Stomach smooth muscle (tissue), 2 donors: ENCODE data around the gene CLHC1.
"Not testable (repeated sequence)": the region's sequence is repeated elsewhere in the genome, so short reads cannot be mapped to it uniquely, and the experiment has no call there.

Experiments
- H3K27ac ChIP-seq: one replicate; pipeline ENCODE4 v1.7.0; 2013; ENCODE audit warnings: mild to moderate bottlenecking, low read length, inconsistent platforms
- H3K27me3 ChIP-seq, 2 donors: one replicate each; pipeline ENCODE4 v1.7.0; 2013; ENCODE audit warnings: low read length in 2 of 2; ENCODE audit not compliant: insufficient read depth in 2 of 2, control insufficient read depth in 1 of 2
- H3K36me3 ChIP-seq, 2 donors: one replicate each; pipeline ENCODE4 v1.7.0; 2013; ENCODE audit warnings: low read length in 2 of 2; ENCODE audit not compliant: control insufficient read depth in 2 of 2, insufficient read depth in 2 of 2
- H3K4me1 ChIP-seq: one replicate; pipeline ENCODE4 v1.7.0; 2013; ENCODE audit warnings: low read length; ENCODE audit not compliant: control insufficient read depth, insufficient read depth
- H3K4me3 ChIP-seq, 2 donors: one replicate each; pipeline ENCODE4 v1.7.0; 2013; ENCODE audit warnings: low read length in 2 of 2
- H3K9ac ChIP-seq, 2 donors: one replicate each; pipeline ENCODE4 v1.7.0; 2013; ENCODE audit warnings: low read length in 2 of 2, mild to moderate bottlenecking in 1 of 2
- H3K9me3 ChIP-seq, 2 donors: one replicate each; pipeline ENCODE4 v1.7.0; 2013; ENCODE audit warnings: low read length in 2 of 2; ENCODE audit not compliant: control insufficient read depth in 2 of 2
- donor health status: healthy.
- donor health status: Pancreatic carcinoma.

Gene CLHC1

DNA sequence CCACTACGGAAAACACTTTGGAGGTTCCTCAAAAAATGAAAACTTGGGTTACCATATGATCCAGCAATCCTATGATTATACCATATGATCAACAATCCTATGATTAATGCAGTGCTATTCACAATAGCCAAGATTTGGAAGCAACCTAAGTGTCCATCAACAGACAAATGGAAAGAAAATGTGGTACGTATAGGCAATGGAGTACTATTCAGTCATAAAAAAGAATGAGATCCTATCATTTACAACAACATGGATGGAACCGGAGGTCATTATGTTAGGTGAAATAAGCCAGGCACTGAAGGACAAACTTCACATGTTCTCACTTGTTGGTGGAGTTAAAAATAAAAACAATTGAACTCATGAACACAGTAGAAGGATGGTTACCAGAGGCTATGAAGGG is 27.6 kb downstream of the CLHC1 start:
- Histone ChIP-seq H3K9ac (no peak overlapping the region), H3K4me1 (no peaks in the 10 kb centered on the region), H3K36me3 (no peaks in the 10 kb centered on the region), H3K27me3 (no peaks in the 10 kb centered on the region), H3K9me3 (no peaks in the 10 kb centered on the region), H3K4me3 (no peak overlapping the region), H3K27ac (no peak overlapping the region)

DNA sequence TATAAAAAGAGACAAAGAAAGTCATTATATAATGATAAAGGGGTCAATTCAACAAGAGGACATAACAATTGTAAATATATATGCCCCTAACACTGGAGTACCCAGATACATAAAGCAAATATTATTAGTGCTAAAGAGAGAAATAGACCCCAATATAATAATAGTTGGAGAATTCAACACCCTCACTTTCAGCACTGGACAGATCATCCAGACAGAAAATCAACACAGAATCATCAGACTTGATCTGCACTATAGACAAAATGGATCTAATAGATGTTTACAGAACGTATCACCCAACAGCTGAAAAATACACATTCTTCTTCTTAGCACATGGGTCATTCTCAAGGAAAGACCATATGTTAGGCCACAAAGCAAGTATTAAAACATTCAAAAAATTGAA is 31.7 kb downstream of the CLHC1 start:
- Histone ChIP-seq H3K4me1 (no peaks in the 10 kb centered on the region), H3K9me3 (no peaks in the 10 kb centered on the region), H3K36me3 (peaks cover 7 to 10% of the 10 kb centered on the region in 2 donors), H3K27me3 (no peaks in the 10 kb centered on the region), H3K4me3 (no peak overlapping the region), H3K9ac (no peak overlapping the region), H3K27ac (no peak overlapping the region)

- no peak overlapping the region for H3K9ac ChIP-seq
- H3K27ac ChIP-seq = no peak overlapping the region
- H3K4me1 ChIP-seq = no peaks in the 10 kb centered on the region
- no peak overlapping the region for H3K4me3 ChIP-seq
- peaks cover 7 to 10% of the 10 kb centered on the region in 2 donors for H3K36me3 ChIP-seq
- H3K9me3 ChIP-seq = no peaks in the 10 kb centered on the region
- H3K27me3 ChIP-seq = no peaks in the 10 kb centered on the region
These were observed 35.6 kb downstream of the CLHC1 start for GRCh38 chr2:55196526-55196925.

DNA sequence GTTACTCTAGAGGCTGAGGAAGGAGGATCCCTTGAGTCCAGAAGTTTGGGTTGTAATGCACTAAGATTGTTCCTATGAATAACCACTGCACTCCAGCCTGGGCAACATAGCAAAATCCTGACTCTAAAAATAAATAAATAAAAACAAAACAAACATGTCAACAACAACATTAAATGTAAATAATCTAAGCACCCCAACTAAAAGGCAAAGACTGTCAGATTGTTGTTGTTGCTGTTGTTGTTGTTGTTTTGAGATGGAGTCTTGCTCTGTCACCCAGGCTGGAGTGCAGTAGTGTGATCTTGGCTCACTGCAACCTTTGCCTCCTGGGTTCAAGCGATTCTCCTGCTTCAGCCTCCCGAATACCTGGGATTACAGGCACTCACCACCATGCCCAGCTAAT is 40.2 kb downstream of the CLHC1 start:
- H3K4me3 ChIP-seq, H3K36me3 ChIP-seq, H3K9ac ChIP-seq, H3K27ac ChIP-seq, H3K4me1 ChIP-seq, H3K9me3 ChIP-seq, H3K27me3 ChIP-seq: not testable (repeated sequence)

DNA sequence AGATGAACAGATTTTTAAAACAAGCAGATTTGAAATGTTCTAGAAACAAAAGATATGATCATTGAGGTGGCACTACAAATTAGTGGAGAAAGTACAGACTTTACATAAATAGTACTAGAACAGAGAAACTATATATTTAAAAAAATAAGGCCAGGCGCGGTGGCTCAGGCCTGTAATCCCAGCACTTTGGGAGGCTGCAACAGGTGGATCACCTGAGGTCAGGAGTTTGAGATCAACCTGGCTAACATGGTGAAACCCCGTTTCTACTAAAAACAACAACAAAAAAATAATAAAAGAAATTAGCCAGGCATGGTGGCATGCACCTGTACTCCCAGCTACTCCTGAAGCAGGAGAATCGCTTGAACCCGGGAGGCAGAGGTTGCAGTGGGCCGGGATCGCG is 45.3 kb downstream of the CLHC1 start:
- H3K9ac ChIP-seq, H3K27me3 ChIP-seq, H3K27ac ChIP-seq, H3K9me3 ChIP-seq, H3K4me1 ChIP-seq, H3K36me3 ChIP-seq, H3K4me3 ChIP-seq: not testable (repeated sequence)

DNA sequence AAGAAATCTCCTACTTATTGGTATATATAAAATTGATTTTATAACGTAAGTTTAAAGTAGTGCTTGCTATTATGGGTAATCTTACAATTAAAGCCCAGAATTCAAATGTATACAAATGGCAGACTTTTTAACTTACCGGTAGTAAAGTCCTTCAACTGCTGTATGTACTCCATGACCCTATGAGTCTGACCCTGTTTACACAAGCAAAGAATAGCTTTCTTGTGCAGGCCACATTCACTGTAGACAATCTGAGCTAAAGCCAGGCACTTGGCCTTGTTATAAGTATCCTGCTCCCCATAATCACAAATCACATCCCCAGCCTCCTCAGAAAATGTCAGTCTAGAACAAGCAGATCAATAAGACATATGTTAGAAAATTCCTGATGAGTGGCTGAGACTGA is 51.7 kb downstream of the CLHC1 start:
- no peak overlapping the region for H3K27ac ChIP-seq
- no peaks in the 10 kb centered on the region for H3K4me1 ChIP-seq
- no peak overlapping the region for H3K9ac ChIP-seq
- no peaks in the 10 kb centered on the region for H3K9me3 ChIP-seq
- no peaks in the 10 kb centered on the region for H3K27me3 ChIP-seq
- H3K36me3 ChIP-seq = no peaks in the 10 kb centered on the region
- H3K4me3 ChIP-seq = no peak overlapping the region

DNA sequence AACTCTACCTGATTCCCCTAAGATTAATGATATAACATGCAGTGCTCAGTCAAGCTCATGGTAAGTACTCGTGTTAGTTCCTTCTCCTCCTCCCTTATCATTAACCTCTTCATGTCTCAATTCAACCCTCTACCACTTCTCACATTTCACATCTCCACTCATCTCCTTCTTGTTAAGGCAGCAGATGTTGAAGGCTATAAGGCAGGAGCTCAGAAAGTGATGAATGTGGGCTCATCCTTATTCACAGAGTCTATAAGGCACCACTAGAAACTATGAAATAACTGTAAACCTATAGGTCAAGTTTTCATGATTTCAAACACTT is 56.0 kb downstream of the CLHC1 start:
- Histone ChIP-seq H3K4me3 (no peak overlapping the region), H3K9ac (peak overlapping the region in 1 of 2 donors; percentile 51), H3K27ac (no peak overlapping the region), H3K36me3 (no peaks in the 10 kb centered on the region), H3K9me3 (no peaks in the 10 kb centered on the region), H3K27me3 (no peaks in the 10 kb centered on the region), H3K4me1 (no peaks in the 10 kb centered on the region)

GRCh38 chr2:55175254-55176093 is 56.6 kb downstream of the CLHC1 start:
- Histone ChIP-seq H3K9me3 (no peaks in the 10 kb centered on the region), H3K27ac (no peak overlapping the region), H3K4me3 (no peak overlapping the region), H3K9ac (peak overlapping the region in 1 of 2 donors; percentile 51), H3K36me3 (no peaks in the 10 kb centered on the region), H3K27me3 (no peaks in the 10 kb centered on the region), H3K4me1 (no peaks in the 10 kb centered on the region)

DNA sequence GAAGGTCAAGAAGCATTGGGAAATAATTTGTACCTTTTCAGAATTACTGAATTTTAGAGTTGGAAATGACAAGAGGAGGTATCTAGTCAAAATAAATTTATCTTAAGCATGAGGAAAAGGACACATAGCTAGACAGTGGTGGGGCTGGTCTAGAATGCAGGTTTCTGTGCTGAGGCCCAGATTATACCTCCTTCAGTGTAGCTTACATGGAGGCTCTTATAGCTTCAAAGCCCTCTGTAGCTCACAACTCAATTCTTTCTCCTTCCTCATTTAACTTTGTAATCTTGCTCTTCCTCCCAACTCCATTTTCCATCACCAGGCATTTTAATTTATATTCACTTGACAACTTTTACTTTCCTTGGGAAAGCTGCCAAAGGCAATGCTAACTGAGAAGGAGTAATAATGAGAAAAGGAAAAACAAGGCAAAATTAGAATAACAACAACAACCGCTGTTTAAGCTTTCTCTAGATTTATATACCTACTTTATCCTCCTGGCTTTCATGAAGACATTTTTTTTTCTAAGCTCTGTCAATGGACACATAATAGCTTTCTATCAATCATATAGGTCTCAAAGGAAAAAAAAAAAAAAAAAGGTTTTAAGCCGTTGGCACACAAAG is 58.5 kb downstream of the CLHC1 start:
- Histone ChIP-seq H3K27ac (no peak overlapping the region), H3K4me1 (no peaks in the 10 kb centered on the region), H3K9ac (no peak overlapping the region), H3K36me3 (no peaks in the 10 kb centered on the region), H3K4me3 (no peak overlapping the region), H3K27me3 (no peaks in the 10 kb centered on the region), H3K9me3 (no peaks in the 10 kb centered on the region)

DNA sequence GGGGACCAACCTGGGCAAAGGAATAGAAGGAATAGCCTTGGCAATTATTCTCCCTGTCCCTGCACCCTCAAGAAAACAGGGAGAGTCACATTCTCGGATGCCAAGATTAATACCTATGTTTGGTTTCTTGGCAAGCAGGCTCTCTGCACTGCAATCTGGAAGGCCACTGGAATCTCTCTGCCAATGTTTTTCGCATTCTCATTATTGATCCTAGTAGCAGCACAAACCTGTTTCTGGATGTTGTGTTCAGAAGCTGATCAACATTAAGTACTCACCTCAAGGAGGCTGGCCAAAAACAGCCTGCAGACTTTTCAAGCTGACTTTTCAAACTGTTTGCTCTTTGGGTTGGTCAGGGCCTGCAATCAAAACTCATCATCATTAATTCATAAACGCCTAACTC is 62.2 kb downstream of the CLHC1 start:
- Histone ChIP-seq H3K27me3 (no peaks in the 10 kb centered on the region), H3K9ac (no peak overlapping the region), H3K9me3 (no peaks in the 10 kb centered on the region), H3K4me3 (no peak overlapping the region), H3K4me1 (peaks cover 12% of the 10 kb centered on the region), H3K36me3 (no peaks in the 10 kb centered on the region), H3K27ac (no peak overlapping the region)

- Histone ChIP-seq H3K4me1 (peaks cover 12% of the 10 kb centered on the region), H3K27ac (no peak overlapping the region), H3K9ac (no peak overlapping the region), H3K36me3 (no peaks in the 10 kb centered on the region), H3K27me3 (no peaks in the 10 kb centered on the region), H3K9me3 (no peaks in the 10 kb centered on the region), H3K4me3 (no peak overlapping the region)
These were observed 62.7 kb downstream of the CLHC1 start for GRCh38 chr2:55169359-55169758.
